NCI-H1417 treated with DMSO at 0.1 percent for 48 hours (cell line): ENCODE results near the gene TMEM263.
A peak's percentile ranks its signal among the peaks of the same experiment; 100 is the strongest.
"Not testable (repeated sequence)": the region's sequence is repeated elsewhere in the genome, so short reads cannot be mapped to it uniquely, and the experiment has no call there.

ENCODE experiments used
- DNase-seq: peaks from one replicate; lab custom pipeline; 2025; lab: John Stamatoyannopoulos, UW

The TMEM263 gene

DNA sequence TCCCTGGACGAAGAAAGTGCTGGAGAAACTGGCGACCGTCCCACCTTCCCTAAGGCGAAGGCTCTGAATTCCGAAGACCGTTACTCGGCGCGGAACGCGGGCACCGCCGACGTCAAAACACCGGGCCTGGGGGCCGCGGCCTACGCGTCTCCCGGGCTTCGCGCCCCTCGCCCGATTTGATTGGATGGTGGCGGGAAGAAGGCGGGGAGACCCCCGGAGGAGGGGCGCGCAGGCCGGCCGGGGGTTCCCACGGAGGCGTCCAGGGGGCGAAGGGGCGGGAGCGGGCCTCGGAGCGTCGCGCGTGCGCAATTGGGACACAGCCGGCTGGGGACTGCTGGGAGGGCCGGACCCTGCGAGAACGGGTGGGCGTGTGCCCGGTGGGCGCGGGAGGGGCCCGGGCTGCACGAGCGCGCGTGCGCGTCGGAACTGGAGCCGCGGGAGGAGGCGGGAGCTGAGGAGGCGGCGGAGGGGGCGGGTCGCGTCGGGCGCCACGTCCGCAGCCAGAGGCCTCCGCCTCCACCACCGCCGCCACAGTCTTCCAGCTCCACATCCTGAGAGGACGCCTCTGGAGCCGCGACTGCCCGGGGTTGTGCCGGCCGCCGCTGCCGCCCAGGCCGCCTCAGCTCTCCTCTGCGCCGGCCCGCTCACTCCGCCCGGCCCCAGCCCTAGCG lies at the start of gene TMEM263:
TSS of gene TMEM263 (plus strand) at position 531 of the 671 bp plus-strand sequence. CDS start 11,210 bp downstream, outside the sequence.
- DNase-seq, result peak; percentile 93

DNA sequence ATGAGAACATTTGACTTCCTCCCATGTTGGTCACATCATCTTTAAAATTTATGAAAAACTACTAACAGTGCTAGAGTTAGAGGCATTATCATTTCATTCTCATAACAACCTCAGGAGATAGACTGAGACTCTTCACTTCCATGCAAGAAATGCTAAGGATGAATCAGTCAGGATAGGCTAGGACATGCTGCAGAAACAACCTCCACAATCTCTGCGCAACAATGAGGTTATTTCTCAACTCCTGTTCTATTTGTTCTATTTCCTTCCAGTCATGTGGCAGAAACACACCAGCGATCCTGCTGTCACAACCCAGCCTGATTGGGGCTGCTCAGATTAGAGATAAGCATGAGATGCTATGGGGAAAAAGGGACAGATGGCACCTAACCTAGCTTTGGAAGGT lies 49.0 kb upstream of the TMEM263 start:
- no peak for DNase-seq

DNA sequence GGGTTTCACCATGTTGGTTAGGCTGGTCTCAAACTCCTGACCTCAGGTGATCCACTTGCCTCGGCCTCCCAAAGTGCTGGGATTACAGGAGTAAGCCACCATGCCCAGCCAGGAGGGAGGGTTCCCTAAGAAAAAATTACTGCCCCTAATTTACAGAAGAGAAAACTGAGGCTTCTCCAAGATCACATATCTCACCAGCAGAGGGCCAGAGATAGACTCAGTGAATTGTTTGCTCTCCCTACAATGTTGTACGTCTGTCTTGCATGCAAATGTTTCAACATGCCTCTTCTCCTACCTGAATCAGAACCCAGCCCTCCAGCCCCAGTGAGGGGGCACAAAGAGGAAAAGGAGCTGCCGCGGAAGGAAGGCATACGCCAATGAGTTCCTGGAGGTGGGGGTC lies 48.3 kb upstream of the TMEM263 start:
- DNase-seq, result no peak

DNA sequence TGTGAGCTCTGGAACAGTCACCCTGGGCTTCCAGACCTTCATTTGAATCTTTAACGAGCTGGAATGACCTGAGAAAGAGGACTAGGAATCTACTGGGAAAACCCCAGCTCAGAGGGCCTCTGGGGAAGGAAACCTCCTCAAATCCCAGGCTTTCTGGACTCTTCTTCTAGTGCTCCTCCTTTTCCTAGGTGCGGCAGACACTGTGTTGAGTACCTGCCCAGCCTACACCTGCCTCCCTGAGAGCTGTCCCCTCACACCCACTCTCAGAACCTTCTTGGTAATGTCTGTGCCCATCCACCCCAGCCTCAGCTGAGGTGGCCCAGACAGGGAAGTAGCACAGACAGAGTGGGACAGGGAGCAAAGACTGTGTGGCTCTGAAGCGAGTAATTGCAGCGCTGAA lies 47.9 kb upstream of the TMEM263 start:
- no peak for DNase-seq

DNA sequence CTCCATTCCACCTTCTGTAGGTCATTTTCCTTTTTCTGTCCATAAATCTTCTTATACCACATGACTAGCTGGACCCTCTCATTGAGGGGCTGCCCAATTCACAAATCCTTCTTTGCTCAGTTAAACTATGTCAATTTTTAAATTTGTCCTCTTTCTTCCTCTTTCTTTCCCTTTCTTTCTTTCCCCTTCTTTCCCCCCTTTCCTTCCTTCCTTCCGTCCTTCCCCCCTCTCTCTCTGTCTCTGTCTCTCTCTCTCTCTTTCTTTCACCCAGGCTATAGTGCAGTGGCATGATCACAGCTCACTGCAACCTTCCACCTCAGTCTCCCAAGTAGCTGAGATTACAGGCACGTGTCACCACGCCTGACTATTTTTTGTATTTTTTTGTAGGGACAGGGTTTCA lies 47.1 kb upstream of the TMEM263 start:
- DNase-seq, result no peak

DNA sequence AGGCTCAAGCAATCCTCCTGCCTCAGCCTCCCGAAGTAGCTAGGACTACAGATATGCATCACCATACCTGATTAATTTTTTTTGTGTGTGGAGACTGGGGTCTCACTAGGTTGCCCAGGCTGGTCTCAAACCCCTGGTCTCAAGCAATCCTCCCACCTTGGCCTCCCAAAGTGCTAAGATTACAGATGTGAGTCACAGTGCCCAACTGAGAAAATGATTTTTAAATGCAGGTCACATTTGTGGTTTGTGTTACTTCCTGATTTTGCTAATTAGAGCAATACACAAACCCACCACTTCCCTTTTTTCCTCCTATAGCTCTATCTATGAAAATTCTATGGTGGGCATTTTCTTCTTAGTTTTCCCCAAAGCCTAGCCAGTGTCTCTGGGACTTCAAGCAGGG lies 45.5 kb upstream of the TMEM263 start:
- DNase-seq, result no peak

DNA sequence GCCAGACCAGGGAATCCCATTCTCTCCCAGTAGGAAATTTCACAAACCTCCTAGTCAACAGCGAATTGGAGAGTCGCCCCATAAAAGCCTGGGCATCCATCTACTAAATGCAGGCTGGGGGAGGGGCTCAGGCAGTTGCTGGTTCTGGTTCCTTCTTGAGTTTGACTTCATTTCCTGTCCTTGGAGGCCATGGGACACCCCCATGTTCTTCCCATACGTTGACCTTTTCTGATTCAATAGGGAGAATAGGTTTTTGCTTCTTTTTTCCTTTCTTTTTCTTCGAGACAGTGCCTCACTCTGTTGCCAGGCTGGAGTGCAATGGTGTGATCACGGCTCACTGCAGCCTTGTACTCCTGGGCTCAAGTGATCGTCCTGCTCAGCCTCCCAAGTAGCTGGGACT lies 44.1 kb upstream of the TMEM263 start:
- no peak for DNase-seq

DNA sequence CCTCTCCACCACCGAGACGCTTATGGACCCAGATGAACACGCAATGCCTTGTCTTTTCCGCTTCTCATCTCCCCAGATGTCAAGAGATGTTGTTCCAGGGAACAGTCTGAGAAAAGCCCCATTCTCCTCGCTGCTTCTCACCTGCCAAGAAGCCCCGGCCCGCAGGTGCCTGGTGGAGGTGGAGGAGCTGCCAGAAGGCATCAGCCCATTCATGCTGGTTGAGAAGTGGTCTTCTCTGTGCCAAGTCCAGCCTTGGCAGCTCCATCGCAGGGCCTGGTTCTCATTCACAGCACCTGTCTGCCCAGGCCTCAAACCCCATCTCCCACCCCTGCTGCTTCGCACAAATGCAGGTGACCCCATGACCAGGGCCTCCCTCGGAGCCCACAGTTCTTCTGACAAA lies 42.3 kb upstream of the TMEM263 start:
- DNase-seq, result no peak

DNA sequence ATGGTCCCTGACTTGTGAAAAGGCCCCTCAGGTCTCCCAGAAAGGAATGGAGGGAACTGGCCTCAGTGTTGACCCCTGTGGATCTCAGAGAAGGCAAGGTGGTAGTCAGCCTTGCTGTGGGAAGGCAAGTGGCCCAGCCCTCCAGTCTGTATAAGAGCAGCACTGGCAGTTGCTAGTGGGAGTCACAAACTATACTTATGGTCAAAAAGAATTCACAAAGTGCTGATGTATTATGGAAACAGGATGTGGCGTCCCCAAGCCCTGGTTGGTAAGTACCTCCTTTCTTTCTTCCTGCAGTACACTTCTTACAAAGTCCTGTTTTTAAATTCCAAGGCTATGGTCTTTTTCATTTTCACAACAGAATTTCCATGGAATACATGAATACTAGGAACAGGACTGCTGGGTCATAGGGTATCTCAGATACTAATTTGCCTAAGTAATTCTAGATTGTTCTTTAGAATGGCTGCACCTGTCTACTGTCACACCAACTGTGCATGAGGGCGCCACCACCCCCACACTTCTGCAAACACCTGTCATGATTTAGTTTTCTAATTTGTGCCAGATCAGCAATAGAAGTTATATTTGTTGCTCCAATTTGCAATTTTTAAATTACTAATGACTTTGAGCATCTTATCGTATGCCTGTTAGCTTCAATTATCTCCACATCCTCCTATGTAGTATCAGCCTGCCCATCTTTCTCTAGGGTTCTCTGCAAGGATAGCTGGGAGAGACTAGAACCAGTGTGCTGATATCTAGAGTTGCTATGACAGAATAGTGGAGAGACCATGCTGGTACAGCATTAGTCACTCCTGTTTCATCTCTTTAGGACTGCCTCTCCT lies 40.7 kb upstream of the TMEM263 start:
- no peak for DNase-seq

DNA sequence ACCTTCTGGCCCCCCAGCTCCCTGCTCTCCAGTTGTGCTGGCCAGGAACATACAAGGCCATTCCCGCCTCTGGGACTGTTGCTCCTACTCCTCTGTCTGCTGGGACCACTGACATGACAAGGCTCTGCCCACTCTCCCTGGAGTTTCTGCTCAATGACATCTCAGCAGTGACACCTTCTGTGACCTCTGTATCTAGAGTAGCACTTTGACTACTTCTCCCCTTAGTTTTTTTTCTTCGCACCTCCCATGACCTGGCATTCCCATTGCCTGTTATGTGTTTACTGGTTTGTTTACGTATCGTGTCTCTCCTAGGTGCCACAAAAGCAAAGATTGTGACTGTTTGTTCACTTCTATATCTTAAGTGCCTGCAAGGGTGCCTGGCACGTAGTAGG lies 40.1 kb upstream of the TMEM263 start:
- no peak for DNase-seq

DNA sequence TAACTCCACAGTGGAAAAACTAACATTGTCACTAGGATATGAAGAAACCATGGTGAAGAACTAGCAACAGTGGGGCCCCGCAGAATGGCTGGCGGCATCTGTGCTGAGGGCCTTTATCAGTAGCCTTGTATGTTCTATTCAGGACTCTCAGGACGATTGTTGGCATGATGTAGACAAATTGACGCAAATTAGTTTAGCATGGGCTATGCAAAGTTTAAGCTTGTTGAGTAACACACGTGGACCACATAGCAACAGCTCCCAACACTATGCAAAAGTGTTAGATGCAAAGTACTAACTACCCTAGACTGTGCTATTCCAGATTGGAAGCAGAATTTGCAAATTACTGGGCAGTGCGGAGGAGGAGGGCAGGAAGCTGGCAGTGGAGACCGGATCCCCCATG lies 38.2 kb upstream of the TMEM263 start:
- no peak for DNase-seq

DNA sequence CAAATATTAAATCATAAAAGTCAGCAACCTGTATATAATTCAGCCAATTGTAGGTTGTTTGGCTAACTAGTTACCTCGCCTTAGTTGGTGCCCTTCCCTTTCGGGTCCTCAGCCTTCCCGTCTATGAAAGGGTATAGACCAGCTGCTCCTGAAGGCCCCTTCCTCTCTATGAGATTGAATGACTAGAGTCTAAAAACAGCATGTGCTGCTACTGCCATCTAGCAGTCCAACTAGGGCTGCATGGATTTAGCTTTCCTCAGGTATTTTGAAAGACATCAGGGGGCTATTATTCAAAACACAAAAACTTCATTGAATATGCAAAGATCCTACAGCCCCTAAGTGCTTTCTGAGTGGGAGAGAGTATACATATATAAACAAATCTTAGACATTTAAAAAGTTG lies 37.0 kb upstream of the TMEM263 start:
- peak; percentile 47 for DNase-seq

DNA sequence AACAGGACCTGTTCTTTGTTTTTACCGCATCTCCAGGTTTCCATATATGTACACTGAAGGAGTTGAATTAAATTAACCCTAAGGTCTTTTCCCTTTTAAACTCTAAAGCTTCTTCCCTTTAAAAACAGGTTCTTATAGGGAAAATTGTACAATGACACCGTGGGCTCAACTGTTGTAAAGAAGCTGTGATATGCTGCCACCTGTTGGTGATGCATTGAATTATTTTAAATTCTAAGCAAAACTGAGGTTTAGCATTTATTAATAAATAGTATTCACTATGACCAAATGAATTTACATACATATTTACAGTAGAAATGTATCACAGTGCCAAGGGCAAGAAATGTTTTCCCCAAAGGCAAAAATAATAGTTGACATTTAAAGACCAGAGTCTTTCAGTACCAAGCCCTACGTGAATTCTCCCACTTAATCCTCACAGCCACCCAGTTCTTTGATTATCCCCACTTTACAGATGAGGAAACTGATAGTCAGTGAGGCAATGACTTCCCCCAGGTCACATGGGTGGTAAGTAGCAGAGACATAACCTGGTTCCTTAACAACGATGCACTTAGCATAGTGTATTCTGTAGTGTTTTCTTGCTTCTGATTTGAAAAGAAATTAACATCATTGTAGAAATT lies 35.7 kb upstream of the TMEM263 start:
- DNase-seq, result no peak

DNA sequence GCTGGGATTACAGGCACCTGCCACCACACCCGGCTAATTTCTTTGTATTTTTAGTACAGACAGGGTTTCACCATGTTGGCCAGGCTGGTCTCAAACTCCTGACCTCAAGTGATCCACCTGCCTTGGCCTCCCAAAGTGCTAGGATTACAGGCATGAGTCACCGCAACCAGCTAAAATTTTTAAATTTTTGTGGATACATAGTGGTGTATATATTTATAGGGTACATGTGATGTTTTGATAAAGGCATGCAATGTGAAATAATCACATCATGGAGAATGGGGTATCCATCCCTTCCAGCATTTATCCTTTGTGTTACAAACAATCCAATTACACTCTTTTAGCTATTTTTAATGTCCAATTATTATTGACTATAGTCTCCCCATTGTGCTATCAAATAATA lies 33.7 kb upstream of the TMEM263 start:
- not testable (repeated sequence) for DNase-seq

DNA sequence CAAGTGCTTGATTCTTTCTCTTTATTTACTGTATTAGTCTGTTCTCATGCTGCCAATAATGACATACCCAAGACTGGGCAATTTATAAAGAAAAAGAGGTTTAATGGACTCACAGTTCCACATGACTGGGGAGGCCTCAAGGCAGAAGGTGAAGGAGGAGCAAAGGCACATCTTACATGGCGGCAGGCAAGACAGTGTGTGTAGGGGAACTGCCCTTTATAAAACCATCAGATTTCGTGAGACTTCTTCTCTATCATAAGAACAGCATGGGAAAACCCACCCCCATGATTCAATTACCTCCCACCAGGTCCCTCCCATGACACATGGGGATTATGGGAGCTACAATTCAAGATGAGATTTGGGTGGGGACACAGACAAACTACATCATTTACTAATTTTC lies 32.1 kb upstream of the TMEM263 start:
- not testable (repeated sequence) for DNase-seq

DNA sequence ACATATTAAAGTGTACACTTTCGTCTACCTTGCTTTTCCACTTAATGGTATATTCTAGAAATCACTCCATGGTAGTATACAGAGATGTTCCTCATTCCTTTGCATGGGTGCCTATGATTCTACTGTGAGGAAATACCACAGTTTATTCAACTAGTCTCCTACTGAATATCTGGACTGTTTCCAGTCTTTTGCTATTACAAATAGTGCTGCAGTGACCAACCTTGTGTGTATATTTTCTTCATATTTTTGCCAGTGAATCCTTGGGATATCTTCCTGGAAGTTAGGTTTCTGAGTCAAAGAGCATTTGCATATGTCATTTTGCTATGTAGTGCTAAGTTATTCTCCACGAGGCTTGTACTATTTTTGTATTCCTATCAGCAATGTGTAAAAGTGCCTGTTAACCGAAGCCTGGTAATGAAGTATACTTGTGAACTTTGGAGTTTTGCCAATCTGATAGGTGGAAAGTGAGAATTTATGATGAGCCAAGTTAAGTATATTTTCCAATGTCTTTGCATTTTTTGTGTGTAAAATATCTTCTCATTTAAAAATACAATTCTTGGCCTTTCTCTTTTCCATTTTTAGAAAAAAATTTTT lies 31.3 kb upstream of the TMEM263 start:
- DNase-seq, result no peak

DNA sequence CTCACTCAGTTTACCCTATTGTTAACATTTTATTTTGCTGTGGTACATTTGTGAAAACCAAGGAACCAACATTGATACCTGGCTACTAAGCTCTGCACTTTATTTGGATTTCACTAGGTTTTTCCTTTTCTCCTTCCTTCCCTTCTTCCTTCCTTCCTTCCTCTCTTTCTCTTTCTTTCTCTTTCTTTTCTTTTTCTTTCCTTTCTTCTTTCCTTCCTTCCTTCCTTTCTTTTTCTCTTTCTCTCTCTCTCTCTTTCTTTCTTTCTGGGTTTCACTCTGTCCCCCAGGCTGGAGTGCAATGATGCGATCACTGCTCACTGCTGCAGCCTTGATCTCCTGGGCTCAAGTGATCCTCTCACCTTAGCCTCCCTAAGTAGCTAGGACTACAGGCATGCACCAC lies 29.1 kb upstream of the TMEM263 start:
- no peak for DNase-seq

DNA sequence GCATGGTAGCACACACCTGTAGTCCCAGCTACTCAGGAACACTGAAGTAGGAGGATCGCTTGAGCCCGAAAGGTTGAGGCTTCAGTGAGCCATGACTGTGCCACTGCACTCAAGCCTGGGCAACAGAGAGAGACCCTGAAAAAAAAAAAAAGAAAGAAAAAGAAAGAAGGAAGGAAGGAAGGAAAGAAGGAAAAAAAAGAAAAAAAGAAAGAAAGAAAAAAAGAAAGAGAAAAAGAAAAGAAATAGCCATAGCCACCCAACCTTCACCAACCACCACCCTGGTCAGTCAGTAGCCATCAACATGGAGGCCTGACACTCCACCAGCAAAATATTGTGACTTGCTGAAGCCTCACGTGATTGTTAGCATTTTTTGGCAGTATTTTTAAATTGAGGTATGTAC lies 21.4 kb upstream of the TMEM263 start:
- DNase-seq, result no peak

DNA sequence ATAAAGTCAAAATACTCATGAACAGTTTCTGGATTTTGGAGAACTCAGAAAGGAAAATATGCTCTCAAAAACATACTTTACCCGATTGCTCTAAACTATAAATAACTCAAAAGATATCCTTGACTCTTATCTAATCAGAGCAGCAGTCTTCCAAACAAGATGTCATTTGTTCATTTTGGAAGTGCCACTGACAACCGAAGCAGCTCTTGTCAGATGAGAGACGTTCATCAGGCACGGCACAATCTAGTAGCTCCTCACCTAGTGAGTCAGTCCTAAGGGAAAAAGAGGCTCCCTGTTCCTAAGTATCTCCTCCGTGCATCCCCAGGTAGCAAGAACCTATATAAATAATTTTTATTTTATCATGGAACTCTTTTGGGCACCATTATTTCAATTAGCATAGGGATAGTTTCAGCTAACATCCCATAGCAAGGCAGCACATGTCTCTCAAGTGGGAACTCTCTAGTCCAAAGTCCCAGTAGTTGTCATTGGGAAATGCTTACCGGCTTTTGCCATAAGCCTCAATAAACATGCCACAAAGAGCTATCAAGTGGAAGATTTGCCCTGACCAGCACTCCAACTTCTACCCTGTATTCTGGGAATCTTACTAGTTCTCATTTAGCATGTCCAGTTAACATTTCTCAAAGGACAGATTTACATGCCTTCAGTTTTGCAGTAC lies 14.1 kb upstream of the TMEM263 start:
- no peak for DNase-seq

DNA sequence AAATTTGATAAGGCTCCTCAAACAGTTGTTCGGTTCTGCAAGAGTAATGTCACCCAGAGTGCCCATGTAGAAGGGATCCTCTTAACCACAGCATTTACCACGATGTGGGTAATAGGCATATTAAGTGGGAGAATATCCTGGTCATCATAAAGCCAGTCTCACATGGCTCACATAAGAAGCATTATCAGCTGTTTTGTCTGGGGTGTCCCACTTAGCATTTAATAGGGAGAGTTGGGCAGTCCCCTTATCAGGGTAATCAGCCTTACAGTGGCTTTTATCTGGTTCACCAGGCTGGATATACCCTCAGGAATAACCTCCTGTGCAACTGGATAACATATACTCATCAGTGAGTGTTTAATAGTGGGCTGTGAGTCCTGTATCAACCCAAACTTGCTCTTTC lies 12.9 kb upstream of the TMEM263 start:
- DNase-seq, result no peak

DNA sequence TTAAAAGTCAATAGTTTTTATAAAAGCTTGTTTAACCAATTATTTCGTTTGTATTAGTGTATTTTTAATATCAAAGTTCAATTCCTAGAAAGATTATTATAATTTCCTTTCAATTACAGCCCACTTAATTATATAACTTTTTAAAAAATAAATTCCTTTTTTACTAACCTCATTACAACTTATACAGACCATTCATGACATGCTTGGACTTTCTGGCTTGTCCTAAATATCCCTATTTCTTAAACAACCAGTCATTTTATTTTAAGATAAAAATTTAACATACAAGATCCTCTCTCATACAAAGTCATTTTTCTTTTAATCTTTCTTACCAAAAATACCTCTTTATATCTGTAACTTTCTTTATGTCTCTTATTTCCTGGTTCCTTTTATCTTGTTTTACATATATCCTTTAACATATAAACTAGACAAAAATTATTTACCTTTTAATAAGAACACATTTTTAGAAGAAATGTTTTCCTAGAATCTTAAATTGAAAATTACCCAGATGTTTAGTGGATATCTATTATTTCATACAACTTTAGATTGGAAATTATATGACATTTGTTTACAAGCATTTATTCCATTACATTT lies 10.4 kb upstream of the TMEM263 start:
- no peak for DNase-seq

DNA sequence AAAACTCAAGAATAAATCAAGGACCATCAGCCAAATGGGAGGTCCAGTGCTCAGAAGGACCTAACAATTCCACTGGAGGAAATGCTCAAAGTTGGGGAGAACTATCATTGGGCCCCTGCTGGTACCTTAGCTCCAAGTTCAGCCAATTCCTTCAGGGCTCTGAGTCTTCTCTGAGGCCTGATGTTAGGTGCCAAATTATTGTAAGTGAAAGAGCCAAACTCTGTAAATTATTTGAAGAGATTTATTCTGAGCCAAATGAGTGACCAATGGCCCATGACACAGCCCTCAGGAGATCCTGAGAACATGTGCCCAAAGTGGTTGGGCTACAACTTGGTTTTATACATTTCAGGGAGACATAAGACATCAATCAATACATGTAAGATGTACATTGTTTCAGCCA lies 8.2 kb upstream of the TMEM263 start:
- no peak for DNase-seq
